ENCODE measurements around the gene TIMP4. TPM values are rescaled to one million over a fixed set of nuclear protein-coding genes. Genes with fewer than 3 reads are reported as not detected.

TIMP4 gene
- polyA plus RNA-seq (2013, experiment 1 of 2; ENCODE audit: insufficient read length): 2.2 TPM
- polyA plus RNA-seq (2013, experiment 2 of 2; ENCODE audit: insufficient read length): 2.2 TPM

DNA sequence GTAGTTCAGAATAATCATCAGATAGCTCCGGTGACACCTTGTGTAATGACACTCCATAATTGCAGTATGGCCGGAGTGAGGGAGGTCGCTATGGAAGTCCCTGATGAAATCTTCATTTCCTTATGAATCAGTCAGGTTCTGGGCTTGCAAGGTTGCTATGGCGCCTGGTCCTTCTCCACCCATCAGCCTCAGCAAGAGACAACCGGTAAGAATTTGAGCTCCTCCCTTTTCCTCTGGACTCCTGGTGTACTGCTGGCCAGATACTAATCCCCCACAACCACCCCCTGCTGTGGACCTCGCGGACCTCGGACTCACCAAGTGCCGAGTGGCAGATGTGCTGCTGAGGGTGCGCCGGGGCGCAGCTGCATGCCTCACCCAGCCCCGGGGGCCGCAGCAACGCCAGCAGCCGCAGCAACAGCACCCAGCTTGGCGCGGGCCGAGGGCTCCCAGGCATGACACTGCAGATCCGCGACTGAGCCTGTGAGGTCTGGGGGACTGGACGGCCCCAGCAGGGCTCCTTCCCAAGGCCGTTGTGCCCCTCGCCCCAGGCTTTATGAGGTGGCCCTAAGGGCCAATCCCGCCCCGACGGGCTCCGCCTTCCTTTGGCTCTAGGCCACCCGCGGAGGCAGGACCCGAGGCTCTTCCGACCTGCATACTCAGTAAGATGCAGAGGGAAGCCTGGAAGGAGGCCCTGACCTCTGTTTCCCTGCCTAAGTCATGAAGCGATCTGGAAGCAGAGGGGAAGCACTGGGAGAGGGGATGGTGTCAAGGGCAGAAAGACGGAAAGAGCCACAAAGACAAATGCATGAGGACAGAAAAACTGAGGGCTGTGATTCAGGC lies at the start of gene TIMP4:
TIMP4 (minus strand) TSS at position 526 of the 840 bp plus-strand sequence; CDS start at position 454, 72 bp downstream.
- DNase-seq: peak; percentile 67

- no peak for DNase-seq
These were observed 46.5 kb upstream of the TIMP4 start for GRCh38 chr3:12205171-12205570.

- no peak for DNase-seq
These were observed 43.1 kb upstream of the TIMP4 start for GRCh38 chr3:12201813-12202212.

DNA sequence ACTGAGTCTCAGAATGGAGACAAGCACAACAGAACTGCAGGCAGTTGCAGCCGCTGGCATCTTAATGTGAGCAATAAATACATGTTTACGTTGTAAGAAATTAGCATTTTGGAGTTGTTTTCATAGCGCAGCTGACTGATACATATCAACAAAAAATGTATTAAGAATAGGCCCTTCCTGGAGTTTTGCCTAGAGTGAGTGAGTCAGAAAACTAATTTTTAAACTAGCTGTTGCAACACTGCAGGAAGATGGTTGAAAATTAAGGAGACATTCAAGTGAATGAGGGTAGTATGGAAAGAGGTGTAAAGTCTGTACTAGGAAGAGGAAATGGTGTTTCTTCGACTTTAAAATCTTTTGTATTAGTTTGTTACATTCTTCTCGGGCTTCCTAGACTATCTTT lies 39.6 kb upstream of the TIMP4 start:
- peak; percentile 79 for DNase-seq

DNA sequence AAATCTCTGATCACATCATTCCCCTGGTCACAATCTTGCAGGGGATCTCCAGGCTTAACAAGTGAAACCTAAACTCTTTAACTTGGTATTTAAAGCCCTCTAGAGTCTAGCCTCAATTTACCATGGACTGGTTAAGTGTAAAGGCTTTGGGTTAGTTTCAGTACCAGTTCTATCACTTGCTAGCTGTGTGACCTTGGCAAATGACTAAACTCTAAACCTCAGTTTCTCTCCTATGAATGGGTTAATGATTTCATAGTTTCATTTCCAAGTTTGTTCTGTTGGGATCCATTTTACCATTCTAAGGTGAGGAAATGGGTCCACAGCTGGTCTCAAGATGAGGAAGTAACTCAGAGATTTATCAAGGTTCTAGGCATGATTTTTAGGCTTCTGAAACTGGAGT lies 38.8 kb upstream of the TIMP4 start:
- DNase-seq: no peak

DNA sequence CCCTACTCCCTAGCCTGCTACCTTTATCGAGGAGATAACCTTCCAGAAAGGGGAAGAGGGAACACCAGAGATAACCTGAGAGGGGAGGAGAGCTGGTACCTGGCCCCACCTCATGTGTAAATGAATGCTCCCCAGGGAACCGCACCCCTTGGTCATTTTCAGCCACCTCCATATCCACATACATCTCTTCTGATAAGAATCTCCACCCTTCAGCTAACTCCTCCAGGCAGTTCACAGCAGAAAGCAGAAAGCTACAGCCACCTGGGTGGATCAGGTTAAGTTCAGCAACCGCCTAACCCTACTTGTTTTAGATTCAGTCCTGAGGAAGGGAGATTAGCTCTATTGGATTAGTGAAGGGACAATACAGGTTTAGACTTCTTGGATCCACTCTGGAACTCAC lies 38.0 kb upstream of the TIMP4 start:
- DNase-seq: no peak

DNA sequence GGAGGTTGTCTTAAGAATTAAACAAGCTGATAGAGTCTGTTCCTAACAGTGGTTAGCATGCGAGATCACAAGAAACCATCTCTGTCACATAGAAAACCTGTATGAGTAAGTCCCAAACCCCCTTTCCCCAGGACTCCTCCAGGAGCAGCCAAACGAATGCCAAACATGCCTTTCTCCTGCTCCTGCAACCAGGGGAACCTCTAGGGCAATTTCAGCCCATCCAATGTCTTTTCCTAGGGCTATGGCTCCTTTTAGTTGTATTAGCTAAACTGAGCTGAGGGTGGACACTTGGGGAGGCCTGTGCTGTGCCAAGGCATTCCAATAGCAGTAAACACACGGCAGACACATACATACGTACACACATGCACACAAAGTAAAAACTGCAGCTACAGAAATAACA lies 36.5 kb upstream of the TIMP4 start:
- peak; percentile 30 for DNase-seq

DNA sequence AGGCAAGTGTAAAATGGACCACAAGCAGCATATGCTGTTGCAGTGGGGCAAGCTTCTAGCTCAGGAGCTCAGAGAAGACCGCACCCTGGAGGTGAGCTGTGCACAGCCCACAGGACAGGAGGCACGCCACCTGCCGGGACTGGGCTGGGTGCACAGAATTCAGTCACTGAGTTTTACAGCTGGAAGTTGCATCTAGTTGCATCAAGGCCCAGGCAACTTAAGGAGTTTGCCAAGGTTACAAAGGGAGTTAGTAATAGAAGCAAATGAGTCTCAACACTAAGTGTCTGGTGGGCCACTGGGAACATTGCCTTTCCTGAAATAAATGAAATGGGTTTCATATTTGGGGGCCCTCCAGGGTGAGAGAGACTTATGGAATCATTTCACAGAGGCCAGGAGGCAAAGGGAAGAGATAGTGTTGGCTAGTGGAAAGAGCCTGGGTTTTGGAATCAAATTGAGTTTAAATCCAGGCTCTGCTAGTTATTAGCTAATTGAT lies 36.0 kb upstream of the TIMP4 start:
- DNase-seq: peak; percentile 38

- DNase-seq: peak; percentile 81
These were observed 35.5 kb upstream of the TIMP4 start for GRCh38 chr3:12194209-12194608.

DNA sequence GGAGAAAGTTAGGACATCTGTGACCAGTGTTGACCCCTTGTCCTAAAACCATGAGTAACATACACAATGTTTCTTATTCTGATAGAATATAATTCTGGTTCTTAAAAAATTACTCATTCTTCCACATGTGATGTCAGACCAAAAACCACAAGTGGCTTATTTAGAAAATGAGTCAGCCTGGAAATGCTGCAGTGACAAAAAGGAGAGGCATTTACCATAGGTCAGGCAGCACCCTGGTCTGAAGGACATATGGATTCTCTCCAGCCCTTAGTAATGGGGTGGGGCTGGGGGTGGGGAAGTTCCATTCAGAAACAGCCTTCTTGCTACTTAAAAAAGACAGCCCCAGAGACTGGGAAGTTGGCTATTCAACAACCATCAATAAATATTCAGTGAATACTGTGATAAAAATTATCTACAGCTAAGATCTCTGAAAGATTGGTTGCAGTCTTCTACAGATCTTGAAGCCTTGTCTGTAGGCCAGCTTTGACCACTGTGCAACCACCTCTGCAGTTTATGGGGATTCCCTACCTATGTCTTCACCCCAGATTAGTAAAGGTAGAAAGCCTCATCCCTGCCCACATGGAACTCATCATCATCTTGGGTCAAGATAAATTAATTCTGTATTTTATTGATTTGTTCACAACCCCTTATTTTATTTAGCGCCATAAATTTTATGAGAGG lies 34.9 kb upstream of the TIMP4 start:
- DNase-seq: peak; percentile 98

GRCh38 chr3:12192655-12193484 lies 34.2 kb upstream of the TIMP4 start:
- no peak for DNase-seq

DNA sequence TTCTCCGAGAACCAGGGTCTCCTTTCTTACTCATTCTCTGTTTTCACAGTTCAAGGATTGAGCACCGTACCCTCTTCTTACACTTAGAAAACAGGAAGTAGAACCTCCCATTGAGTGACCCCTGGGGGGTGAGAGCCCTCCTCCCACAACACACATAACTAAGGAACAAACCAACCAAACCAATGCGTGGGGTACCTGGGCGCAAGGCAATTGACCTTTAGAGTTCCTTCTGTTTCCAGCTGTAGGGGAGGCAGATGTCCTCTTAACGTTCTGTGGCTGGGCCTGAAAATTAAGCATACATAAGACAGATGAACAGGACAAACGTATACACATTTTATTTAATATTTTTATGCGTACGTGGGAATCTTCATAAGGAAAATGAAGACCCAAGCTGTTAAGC lies 33.5 kb upstream of the TIMP4 start:
- no peak for DNase-seq

DNA sequence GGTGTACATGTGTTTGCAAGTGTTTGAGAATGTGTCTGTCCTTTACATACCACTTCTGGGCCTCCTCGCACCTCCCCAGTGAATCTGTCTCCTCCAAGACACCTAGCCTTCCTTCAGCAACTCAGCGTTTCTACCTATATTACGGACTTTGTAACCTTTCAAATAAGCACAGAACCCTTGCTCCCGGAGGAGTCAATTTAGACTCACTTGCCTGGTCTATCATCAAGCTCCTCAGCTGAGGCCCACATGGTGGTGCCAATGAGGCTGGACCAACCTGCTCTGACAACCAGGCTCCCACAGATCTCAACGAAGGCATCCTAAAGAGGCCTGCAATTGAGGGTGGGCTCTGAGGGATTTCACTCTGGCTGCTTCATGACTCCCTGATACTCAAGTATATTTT lies 32.8 kb upstream of the TIMP4 start:
- DNase-seq: no peak

DNA sequence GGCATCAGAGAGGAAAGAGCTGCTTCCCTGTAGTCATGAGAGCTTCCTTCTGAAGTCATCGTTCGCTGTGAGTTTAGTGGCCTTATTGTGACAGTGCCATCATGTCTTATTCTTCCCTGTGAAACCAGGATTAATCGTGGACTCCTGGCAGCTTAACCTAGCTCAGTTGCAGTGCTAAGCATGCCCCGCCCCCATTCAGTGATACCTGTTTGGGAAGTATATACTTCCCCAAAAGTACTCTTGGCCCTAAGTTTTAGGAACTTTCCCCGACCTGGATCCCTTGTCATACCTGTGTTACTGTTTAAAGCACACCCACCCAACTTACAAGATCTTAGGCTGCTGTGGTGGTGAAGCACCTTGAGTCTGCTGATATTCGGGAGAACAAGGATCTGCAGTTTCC lies 32.1 kb upstream of the TIMP4 start:
- DNase-seq: no peak

DNA sequence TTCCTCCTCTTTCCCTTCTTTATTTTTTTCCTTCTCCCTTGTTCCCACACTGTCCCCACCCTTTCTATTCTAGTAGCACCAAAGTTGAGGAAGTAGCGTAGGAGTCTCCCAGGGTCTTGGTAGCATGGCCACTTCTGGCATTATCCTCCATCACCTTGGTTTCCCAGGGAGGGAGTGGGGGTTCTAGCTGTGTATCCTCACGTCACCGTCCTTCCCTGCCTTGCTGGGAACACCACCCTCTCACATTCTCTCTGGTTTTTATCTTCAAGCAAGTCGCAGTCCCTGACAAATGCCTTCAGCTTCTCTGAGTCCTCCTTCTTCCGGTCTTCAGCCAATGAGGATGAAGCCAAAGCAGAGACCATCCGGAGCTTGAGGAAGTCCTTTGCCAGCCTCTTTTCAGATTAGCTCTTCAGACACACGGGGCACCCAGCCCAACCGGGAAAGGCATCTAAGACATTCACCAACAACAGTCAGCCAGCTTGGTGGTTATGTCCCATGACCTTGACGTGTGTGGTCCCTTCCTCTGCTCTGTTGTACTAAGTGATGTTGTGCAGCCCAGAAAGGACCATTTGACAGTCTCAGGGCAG lies 31.6 kb upstream of the TIMP4 start:
- no peak for DNase-seq

- no peak for DNase-seq
These were observed 30.1 kb upstream of the TIMP4 start for GRCh38 chr3:12188681-12189287.

- no peak for DNase-seq
These were observed 29.6 kb upstream of the TIMP4 start for GRCh38 chr3:12188328-12188648.

- DNase-seq: peak; percentile 55
These were observed 29.0 kb upstream of the TIMP4 start for GRCh38 chr3:12187448-12188327.

DNA sequence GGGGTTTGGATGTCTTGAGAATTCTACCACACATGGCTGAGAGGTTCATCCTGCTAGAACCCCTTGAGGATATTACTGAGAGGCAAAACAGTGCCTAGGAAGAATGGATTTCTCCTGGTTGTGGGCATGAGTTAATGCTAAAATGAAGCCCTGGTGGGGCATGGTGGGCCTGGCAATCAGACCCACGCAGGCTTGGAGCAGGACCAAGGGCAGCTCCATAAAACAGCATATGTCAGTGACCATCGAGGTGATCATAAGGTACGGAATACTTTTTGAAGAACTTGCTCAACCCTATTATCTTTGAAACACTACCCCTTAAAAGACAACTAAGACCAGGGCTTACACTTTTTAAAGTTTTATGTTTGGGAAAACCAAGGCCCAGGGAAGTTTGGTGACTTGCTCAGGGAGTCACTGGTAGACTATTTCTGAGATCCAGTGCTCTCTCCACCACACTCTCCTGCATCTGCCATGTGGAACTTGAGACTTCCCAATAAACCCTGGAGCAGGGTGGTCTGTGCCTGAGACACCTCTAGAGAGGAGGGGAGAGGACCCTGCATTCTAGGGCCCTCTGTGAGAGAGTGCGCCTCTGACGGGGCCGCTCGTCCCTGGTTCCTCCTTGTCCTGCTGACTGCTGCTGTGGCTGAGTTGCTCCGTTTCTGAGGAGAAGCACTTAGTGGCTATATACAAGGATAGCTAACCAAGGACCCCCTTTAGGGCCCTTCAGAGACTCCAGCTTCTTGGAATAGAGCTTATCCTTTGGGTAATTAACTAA lies 28.0 kb upstream of the TIMP4 start:
- no peak for DNase-seq

- DNase-seq: no peak
These were observed 27.3 kb upstream of the TIMP4 start for GRCh38 chr3:12186046-12186445.
